HCT116 (cell line): ENCODE results near the gene AOPEP. TPM values are rescaled to one million over a fixed set of nuclear protein-coding genes. Genes with fewer than 3 reads are reported as not detected.

Experiments
- ATAC-seq: fragments of 200-7000 bp; cut with Tn5 transposase; 2 replicates; pipeline ENCODE4 v1.9.1; 2020; ENCODE audit warnings: mild to moderate bottlenecking, moderate library complexity
- BruUV-seq: library from RNA; stranded (reverse); fragments of 400-500 nt; replicated peaks from 2 replicates; lab custom pipeline; 2021; lab: Mats Ljungman, UMichigan
- CTCF ChIA-PET: fragments of 300-600 bp; sonication (Branson Sonifier 250); formaldehyde crosslinking; loops from one replicate; lab custom pipeline; 2021; ENCODE audit warnings: antibody characterized with exemption; lab: Charles Lee
- POLR2A ChIA-PET: fragments of 300-600, 350-600 bp; sonication (Branson Sonifier 250); formaldehyde crosslinking; loops from one replicate; lab custom pipeline; 2021; ENCODE audit warnings: antibody characterized with exemption; lab: Charles Lee
- RAD21 ChIA-PET, 2 experiments: fragments of 300-600 bp; sonication (Branson Sonifier 250); formaldehyde crosslinking; loops; one replicate each; lab custom pipeline; 2023; ENCODE audit warnings: low total read pairs in 2 of 2; ENCODE audit not compliant: uncharacterized antibody in 2 of 2, unreplicated experiment in 2 of 2, low non-redundant PET in 1 of 2; lab: Charles Lee
- DNase-seq: peaks from one replicate; pipeline ENCODE4 v3.0.0-alpha.2; 2010; ENCODE audit warnings: low read depth, low spot score
- H2AFZ ChIP-seq: fragments of 200-600 bp; shearing (Covaris generic), sonication (generic); 2 replicates; pipeline ENCODE4 v1.6.1; 2017; ENCODE audit warnings: low read depth, mixed run types, mixed read lengths, antibody characterized with exemption, low read length; ENCODE audit not compliant: poor library complexity, severe bottlenecking
- H3K27ac ChIP-seq: 2 replicates; pipeline ENCODE4 v1.5.1; 2012; ENCODE audit warnings: low read depth, low read length
- H3K27me3 ChIP-seq: fragments of 200-600 bp; sonication (generic); 2 replicates; pipeline ENCODE4 v1.6.1; 2016; ENCODE audit warnings: mixed run types, low read length, mixed read lengths; ENCODE audit not compliant: insufficient read depth
- H3K36me3 ChIP-seq, 2 experiments: fragments of 200-500 bp in 1 of 2; fragments of 200-600 bp in 1 of 2; sonication (Bioruptor generic) in 1 of 2; sonication (generic) in 1 of 2; 2 replicates each; pipeline versions ENCODE4 v1.5.1 to v1.6.1; 2014 to 2016; ENCODE audit warnings: low read length in 2 of 2, inconsistent platforms in 1 of 2, mixed read lengths in 1 of 2, mixed run types in 1 of 2; ENCODE audit not compliant: insufficient read depth in 2 of 2, control insufficient read depth in 1 of 2
- H3K4me1 ChIP-seq, 2 experiments: fragments of 200-600 bp in 1 of 2; sonication (generic) in 1 of 2; 2 replicates each; pipeline versions ENCODE4 v1.5.1 to v1.6.1; 2012 to 2017; ENCODE audit warnings: low read length in 2 of 2, inconsistent platforms in 1 of 2, mild to moderate bottlenecking in 1 of 2, mixed read lengths in 1 of 2, mixed run types in 1 of 2, moderate library complexity in 1 of 2; ENCODE audit not compliant: insufficient read depth in 2 of 2, control insufficient read depth in 1 of 2
- H3K4me2 ChIP-seq: fragments of 200-600 bp; sonication (generic); 2 replicates; pipeline ENCODE4 v1.6.1; 2017; ENCODE audit warnings: mixed run types, low read length, mixed read lengths
- H3K4me3 ChIP-seq, 2 experiments: fragments of 200-600 bp in 1 of 2; sonication (generic) in 1 of 2; replicated peaks in 1 of 2; 2 replicates each; pipeline ENCODE4 v1.5.1; 2011 to 2016; ENCODE audit warnings: low read length in 2 of 2, control low read depth in 1 of 2, low read depth in 1 of 2, mild to moderate bottlenecking in 1 of 2, mixed read lengths in 1 of 2, mixed run types in 1 of 2
- H3K79me2 ChIP-seq: fragments of 200-600 bp; sonication (generic); 2 replicates; pipeline ENCODE4 v1.6.1; 2017; ENCODE audit warnings: mild to moderate bottlenecking, mixed run types, low read length, moderate library complexity, mixed read lengths; ENCODE audit not compliant: insufficient read depth
- H3K9ac ChIP-seq: fragments of 200-600 bp; sonication (generic); 2 replicates; pipeline ENCODE4 v1.6.1; 2016; ENCODE audit warnings: low read length, mixed read lengths
- H3K9me2 ChIP-seq: fragments of 200-600 bp; sonication (generic), shearing (Covaris generic); 2 replicates; pipeline ENCODE4 v1.6.1; 2017; ENCODE audit warnings: mixed run types, mild to moderate bottlenecking, moderate library complexity; ENCODE audit not compliant: insufficient read depth
- H3K9me3 ChIP-seq, 2 experiments: fragments of 200-500 bp in 1 of 2; fragments of 200-600 bp in 1 of 2; sonication (Bioruptor generic) in 1 of 2; sonication (generic) in 1 of 2; 2 replicates each; pipeline ENCODE4 v1.6.1; 2014 to 2017; ENCODE audit warnings: low read length in 2 of 2, mixed read lengths in 2 of 2, inconsistent platforms in 1 of 2, low read depth in 1 of 2, mild to moderate bottlenecking in 1 of 2, mixed run types in 1 of 2, moderate library complexity in 1 of 2; ENCODE audit not compliant: control insufficient read depth in 1 of 2, insufficient read depth in 1 of 2
- H4K20me1 ChIP-seq: fragments of 200-600 bp; sonication (generic), shearing (Covaris generic); 2 replicates; pipeline ENCODE4 v1.6.1; 2017; ENCODE audit warnings: mixed run types, mild to moderate bottlenecking, moderate library complexity; ENCODE audit not compliant: insufficient read depth
- EGR1 ChIP-seq: IDR thresholded peaks from 2 replicates; pipeline ENCODE4 v1.6.1; 2012; ENCODE audit warnings: low read depth
- FOSL1 ChIP-seq: IDR thresholded peaks from 2 replicates; pipeline ENCODE4 v1.6.1; 2012; ENCODE audit warnings: low read depth
- JUND ChIP-seq: IDR thresholded peaks from 2 replicates; pipeline ENCODE4 v1.6.1; 2012
- POLR2A ChIP-seq: IDR thresholded peaks from 2 replicates; pipeline ENCODE4 v1.7.0; 2011; ENCODE audit warnings: borderline replicate concordance; ENCODE audit not compliant: insufficient read depth, insufficient read length; ENCODE audit errors: extremely low read depth
- RAD21 ChIP-seq: IDR thresholded peaks from 2 replicates; pipeline ENCODE4 v1.6.1; 2012; ENCODE audit warnings: low read depth, mild to moderate bottlenecking
- SP1 ChIP-seq: IDR thresholded peaks from 2 replicates; pipeline ENCODE4 v1.6.1; 2012; ENCODE audit warnings: low read depth
- TCF7L2 ChIP-seq: IDR thresholded peaks from 2 replicates; pipeline ENCODE4 v1.7.0; 2011; ENCODE audit warnings: borderline replicate concordance, inconsistent platforms; ENCODE audit not compliant: insufficient read depth, insufficient read length; ENCODE audit errors: extremely low read depth
- YY1 ChIP-seq: IDR thresholded peaks from 2 replicates; pipeline ENCODE4 v1.6.1; 2011; ENCODE audit warnings: low read length, low read depth, moderate library complexity, mild to moderate bottlenecking; ENCODE audit not compliant: insufficient replicate concordance; ENCODE audit errors: extremely low read depth
- ZFX ChIP-seq: fragments of 450-650 bp; IDR thresholded peaks from 2 replicates; pipeline ENCODE4 v1.6.1; 2017
- intact Hi-C: fragments of 100-400 bp; cut with micrococcal nuclease; formaldehyde crosslinking; loops from 2 replicates; pipeline ENCODE4 v1.10.0; 2022
- total RNA-seq: library from RNA; stranded (reverse); gene quantifications from one replicate; pipeline ENCODE4 v1.2.1, GENCODE V29; 2021; ENCODE audit not compliant: unreplicated experiment
- TF ChIP-seq, protein P1 (sequence below): IDR thresholded peaks from 2 replicates; pipeline ENCODE4 v1.6.1; 2012
- TF ChIP-seq, protein P2 (sequence below): IDR thresholded peaks from 2 replicates; pipeline ENCODE4 v1.6.1; 2011; ENCODE audit warnings: mild to moderate bottlenecking, low read length, moderate library complexity; ENCODE audit not compliant: insufficient replicate concordance; ENCODE audit errors: extremely low read depth

AOPEP gene
- total RNA-seq, 1 experiment from 2014 or later: 15.1 TPM

DNA sequence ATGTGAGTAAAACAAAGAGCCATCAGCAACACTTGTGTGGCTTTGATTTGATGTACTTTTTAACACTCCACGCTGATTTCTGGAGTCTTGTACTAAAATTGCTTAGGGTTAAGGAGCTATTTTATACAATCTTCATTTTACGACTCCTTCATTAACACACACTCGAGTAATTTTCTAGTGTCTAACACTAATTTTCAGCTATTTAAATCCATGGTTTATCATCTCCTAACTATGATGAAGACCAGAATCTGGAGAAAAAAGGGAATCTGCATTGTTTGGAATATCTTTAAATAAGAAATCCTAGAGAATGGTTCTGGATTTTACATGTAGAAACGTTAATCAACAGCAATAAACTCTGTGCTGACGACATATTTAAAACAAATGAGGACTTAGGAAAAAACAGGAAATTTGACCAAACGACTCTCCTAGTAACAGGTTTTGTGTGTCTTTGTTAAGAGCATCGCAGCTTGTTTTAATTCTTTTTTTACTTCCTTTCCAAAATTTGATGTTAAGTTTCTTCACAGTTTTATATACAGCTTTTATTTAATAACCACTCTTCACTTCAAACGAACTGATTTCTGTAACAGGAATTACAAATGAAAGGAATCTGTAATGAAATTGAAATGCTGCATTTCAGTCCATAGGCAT lies 138.5 kb downstream of the AOPEP start:
- no peak for DNase-seq
- intact Hi-C loops: loop anchor here (5.0 kb wide), 1 partner anchor 137 kb away; no protein-coding TSS in a partner anchor
- no peaks in the 10 kb centered on the region for H3K9me3 ChIP-seq

More for the DNA sequence above, 138.5 kb downstream of the AOPEP start:
- no TSS peak for BruUV-seq
- Histone ChIP-seq H3K9me2 (no peaks in the 10 kb centered on the region), H3K36me3 (no peaks in the 10 kb centered on the region), H3K4me3 (no peak overlapping the region), H3K79me2 (no peaks in the 10 kb centered on the region), H3K9ac (no peak overlapping the region), H4K20me1 (no peaks in the 10 kb centered on the region), H3K4me1 (peaks cover 31 to 41% of the 10 kb centered on the region in 2 experiments), H3K27me3 (no peaks in the 10 kb centered on the region), H3K27ac (no peak overlapping the region), H3K4me2 (no peak overlapping the region), H2AFZ (no peak overlapping the region)
- TF ChIP-seq JUND (no peak), FOSL1 (no peak), RAD21 (no peak), YY1 (no peak), ZFX (no peak), TCF7L2 (no peak), EGR1 (no peak), SP1 (no peak), POLR2A (no peak)
- TF ChIP-seq, protein P1, sequence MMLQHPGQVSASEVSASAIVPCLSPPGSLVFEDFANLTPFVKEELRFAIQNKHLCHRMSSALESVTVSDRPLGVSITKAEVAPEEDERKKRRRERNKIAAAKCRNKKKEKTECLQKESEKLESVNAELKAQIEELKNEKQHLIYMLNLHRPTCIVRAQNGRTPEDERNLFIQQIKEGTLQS: no peak
- TF ChIP-seq, protein P2, sequence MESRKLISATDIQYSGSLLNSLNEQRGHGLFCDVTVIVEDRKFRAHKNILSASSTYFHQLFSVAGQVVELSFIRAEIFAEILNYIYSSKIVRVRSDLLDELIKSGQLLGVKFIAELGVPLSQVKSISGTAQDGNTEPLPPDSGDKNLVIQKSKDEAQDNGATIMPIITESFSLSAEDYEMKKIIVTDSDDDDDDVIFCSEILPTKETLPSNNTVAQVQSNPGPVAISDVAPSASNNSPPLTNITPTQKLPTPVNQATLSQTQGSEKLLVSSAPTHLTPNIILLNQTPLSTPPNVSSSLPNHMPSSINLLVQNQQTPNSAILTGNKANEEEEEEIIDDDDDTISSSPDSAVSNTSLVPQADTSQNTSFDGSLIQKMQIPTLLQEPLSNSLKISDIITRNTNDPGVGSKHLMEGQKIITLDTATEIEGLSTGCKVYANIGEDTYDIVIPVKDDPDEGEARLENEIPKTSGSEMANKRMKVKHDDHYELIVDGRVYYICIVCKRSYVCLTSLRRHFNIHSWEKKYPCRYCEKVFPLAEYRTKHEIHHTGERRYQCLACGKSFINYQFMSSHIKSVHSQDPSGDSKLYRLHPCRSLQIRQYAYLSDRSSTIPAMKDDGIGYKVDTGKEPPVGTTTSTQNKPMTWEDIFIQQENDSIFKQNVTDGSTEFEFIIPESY: no peak
- ChIA-PET POLR2A (no interaction called here), CTCF (no interaction called here), RAD21 (no interaction called here)
- no peak for ATAC-seq
